HCT116 (cell line): ENCODE measurements around the gene KDM5A. TPM values are rescaled to one million over a fixed set of nuclear protein-coding genes. Genes with fewer than 3 reads are reported as not detected.

Experiments used
- ATAC-seq: fragments of 200-7000 bp; cut with Tn5 transposase; 2 replicates; pipeline ENCODE4 v1.9.1; 2020; ENCODE audit warnings: mild to moderate bottlenecking, moderate library complexity
- BruUV-seq: library from RNA; stranded (reverse); fragments of 400-500 nt; replicated peaks from 2 replicates; lab custom pipeline; 2021; lab: Mats Ljungman, UMichigan
- CTCF ChIA-PET: fragments of 300-600 bp; sonication (Branson Sonifier 250); formaldehyde crosslinking; loops from one replicate; lab custom pipeline; 2021; ENCODE audit warnings: antibody characterized with exemption; lab: Charles Lee
- POLR2A ChIA-PET: fragments of 300-600, 350-600 bp; sonication (Branson Sonifier 250); formaldehyde crosslinking; loops from one replicate; lab custom pipeline; 2021; ENCODE audit warnings: antibody characterized with exemption; lab: Charles Lee
- RAD21 ChIA-PET, 2 experiments: fragments of 300-600 bp; sonication (Branson Sonifier 250); formaldehyde crosslinking; loops; one replicate each; lab custom pipeline; 2023; ENCODE audit warnings: low total read pairs in 2 of 2; ENCODE audit not compliant: uncharacterized antibody in 2 of 2, unreplicated experiment in 2 of 2, low non-redundant PET in 1 of 2; lab: Charles Lee
- DNase-seq: peaks from one replicate; pipeline ENCODE4 v3.0.0-alpha.2; 2010; ENCODE audit warnings: low read depth, low spot score
- H2AFZ ChIP-seq: fragments of 200-600 bp; shearing (Covaris generic), sonication (generic); 2 replicates; pipeline ENCODE4 v1.6.1; 2017; ENCODE audit warnings: low read depth, mixed run types, mixed read lengths, antibody characterized with exemption, low read length; ENCODE audit not compliant: poor library complexity, severe bottlenecking
- H3K27ac ChIP-seq: 2 replicates; pipeline ENCODE4 v1.5.1; 2012; ENCODE audit warnings: low read depth, low read length
- H3K27me3 ChIP-seq: fragments of 200-600 bp; sonication (generic); 2 replicates; pipeline ENCODE4 v1.6.1; 2016; ENCODE audit warnings: mixed run types, low read length, mixed read lengths; ENCODE audit not compliant: insufficient read depth
- H3K36me3 ChIP-seq, 2 experiments: fragments of 200-500 bp in 1 of 2; fragments of 200-600 bp in 1 of 2; sonication (Bioruptor generic) in 1 of 2; sonication (generic) in 1 of 2; 2 replicates each; pipeline versions ENCODE4 v1.5.1 to v1.6.1; 2014 to 2016; ENCODE audit warnings: low read length in 2 of 2, inconsistent platforms in 1 of 2, mixed read lengths in 1 of 2, mixed run types in 1 of 2; ENCODE audit not compliant: insufficient read depth in 2 of 2, control insufficient read depth in 1 of 2
- H3K4me1 ChIP-seq, 2 experiments: fragments of 200-600 bp in 1 of 2; sonication (generic) in 1 of 2; 2 replicates each; pipeline versions ENCODE4 v1.5.1 to v1.6.1; 2012 to 2017; ENCODE audit warnings: low read length in 2 of 2, inconsistent platforms in 1 of 2, mild to moderate bottlenecking in 1 of 2, mixed read lengths in 1 of 2, mixed run types in 1 of 2, moderate library complexity in 1 of 2; ENCODE audit not compliant: insufficient read depth in 2 of 2, control insufficient read depth in 1 of 2
- H3K4me2 ChIP-seq: fragments of 200-600 bp; sonication (generic); 2 replicates; pipeline ENCODE4 v1.6.1; 2017; ENCODE audit warnings: mixed run types, low read length, mixed read lengths
- H3K4me3 ChIP-seq, 2 experiments: fragments of 200-600 bp in 1 of 2; sonication (generic) in 1 of 2; replicated peaks in 1 of 2; 2 replicates each; pipeline ENCODE4 v1.5.1; 2011 to 2016; ENCODE audit warnings: low read length in 2 of 2, control low read depth in 1 of 2, low read depth in 1 of 2, mild to moderate bottlenecking in 1 of 2, mixed read lengths in 1 of 2, mixed run types in 1 of 2
- H3K79me2 ChIP-seq: fragments of 200-600 bp; sonication (generic); 2 replicates; pipeline ENCODE4 v1.6.1; 2017; ENCODE audit warnings: mild to moderate bottlenecking, mixed run types, low read length, moderate library complexity, mixed read lengths; ENCODE audit not compliant: insufficient read depth
- H3K9ac ChIP-seq: fragments of 200-600 bp; sonication (generic); 2 replicates; pipeline ENCODE4 v1.6.1; 2016; ENCODE audit warnings: low read length, mixed read lengths
- H3K9me2 ChIP-seq: fragments of 200-600 bp; sonication (generic), shearing (Covaris generic); 2 replicates; pipeline ENCODE4 v1.6.1; 2017; ENCODE audit warnings: mixed run types, mild to moderate bottlenecking, moderate library complexity; ENCODE audit not compliant: insufficient read depth
- H3K9me3 ChIP-seq, 2 experiments: fragments of 200-500 bp in 1 of 2; fragments of 200-600 bp in 1 of 2; sonication (Bioruptor generic) in 1 of 2; sonication (generic) in 1 of 2; 2 replicates each; pipeline ENCODE4 v1.6.1; 2014 to 2017; ENCODE audit warnings: low read length in 2 of 2, mixed read lengths in 2 of 2, inconsistent platforms in 1 of 2, low read depth in 1 of 2, mild to moderate bottlenecking in 1 of 2, mixed run types in 1 of 2, moderate library complexity in 1 of 2; ENCODE audit not compliant: control insufficient read depth in 1 of 2, insufficient read depth in 1 of 2
- H4K20me1 ChIP-seq: fragments of 200-600 bp; sonication (generic), shearing (Covaris generic); 2 replicates; pipeline ENCODE4 v1.6.1; 2017; ENCODE audit warnings: mixed run types, mild to moderate bottlenecking, moderate library complexity; ENCODE audit not compliant: insufficient read depth
- CEBPB ChIP-seq: IDR thresholded peaks from 2 replicates; pipeline ENCODE4 v1.6.1; 2012; ENCODE audit warnings: low read depth
- CTCF ChIP-seq, 3 experiments: fragments of 200-600 bp in 1 of 3; sonication (generic) in 1 of 3; IDR thresholded peaks in 2 of 3; conservative IDR thresholded peaks in 1 of 3; 2 replicates each; pipeline ENCODE4 v1.5.1; 2012 to 2017; ENCODE audit warnings: low read depth in 2 of 3, low read length in 2 of 3, antibody characterized with exemption in 1 of 3, borderline replicate concordance in 1 of 3, control low read depth in 1 of 3, mild to moderate bottlenecking in 1 of 3, mixed read lengths in 1 of 3, mixed run types in 1 of 3, moderate library complexity in 1 of 3; ENCODE audit not compliant: insufficient read depth in 1 of 3
- ELF1 ChIP-seq: IDR thresholded peaks from 2 replicates; pipeline ENCODE4 v1.6.1; 2012; ENCODE audit warnings: low read depth, borderline replicate concordance
- EZH2phosphoT487 ChIP-seq: fragments of 200-600 bp; IDR thresholded peaks from 2 replicates; pipeline ENCODE4 v1.6.1; 2018; ENCODE audit warnings: antibody characterized with exemption, borderline replicate concordance
- FOSL1 ChIP-seq: IDR thresholded peaks from 2 replicates; pipeline ENCODE4 v1.6.1; 2012; ENCODE audit warnings: low read depth
- SP1 ChIP-seq: IDR thresholded peaks from 2 replicates; pipeline ENCODE4 v1.6.1; 2012; ENCODE audit warnings: low read depth
- SRF ChIP-seq: IDR thresholded peaks from 2 replicates; pipeline ENCODE4 v1.6.1; 2012; ENCODE audit warnings: low read depth
- ZBTB33 ChIP-seq: IDR thresholded peaks from 2 replicates; pipeline ENCODE4 v1.6.1; 2011; ENCODE audit warnings: mild to moderate bottlenecking, low read length, moderate library complexity; ENCODE audit not compliant: insufficient replicate concordance; ENCODE audit errors: extremely low read depth
- intact Hi-C: fragments of 100-400 bp; cut with micrococcal nuclease; formaldehyde crosslinking; loops from 2 replicates; pipeline ENCODE4 v1.10.0; 2022
- total RNA-seq: library from RNA; stranded (reverse); gene quantifications from one replicate; pipeline ENCODE4 v1.2.1, GENCODE V29; 2021; ENCODE audit not compliant: unreplicated experiment

The KDM5A gene
- total RNA-seq, 1 experiment from 2014 or later = 49.0 TPM

- no peak for ATAC-seq
- H3K9ac ChIP-seq = no peak overlapping the region
- H3K79me2 ChIP-seq = no peaks in the 10 kb centered on the region
- intact Hi-C loops = no loop called here
- DNase-seq = no peak
- H2AFZ ChIP-seq = no peak overlapping the region
- no peak overlapping the region for H3K27ac ChIP-seq
- peaks cover 4% of the 10 kb centered on the region; the same call in 1 of the 2 replicates for H3K27me3 ChIP-seq
- no peaks in the 10 kb centered on the region for H3K36me3 ChIP-seq
- H3K4me1 ChIP-seq = no peaks in the 10 kb centered on the region
- H3K4me2 ChIP-seq = no peak overlapping the region
- H3K9me2 ChIP-seq = no peaks in the 10 kb centered on the region
- ChIA-PET CTCF (no interaction called here), RAD21 (no interaction called here), POLR2A (no interaction called here)
- no peaks in the 10 kb centered on the region for H4K20me1 ChIP-seq
- no peak for TF ChIP-seq SP1
- H3K4me3 ChIP-seq = no peak overlapping the region
- no peaks in the 10 kb centered on the region for H3K9me3 ChIP-seq
- BruUV-seq = no TSS peak
Measured at GRCh38 chr12:269191-269590, 119.9 kb downstream of the KDM5A start.

- ChIA-PET CTCF (no interaction called here), POLR2A (no interaction called here), RAD21 (no interaction called here)
- H4K20me1 ChIP-seq = no peaks in the 10 kb centered on the region
- no TSS peak for BruUV-seq
- H3K36me3 ChIP-seq = no peaks in the 10 kb centered on the region
- TF ChIP-seq CTCF (IDR thresholded peaks at IDR 0.05 in 2 of 3, conservative IDR thresholded peaks at IDR 0.05 in 1 of 3; ENCODE audit: borderline replicate concordance in 1 of 3, insufficient read depth in 1 of 3, low read depth in 2 of 3, low read length in 2 of 3) = no peak
- TF ChIP-seq CEBPB = no peak
- no peak for TF ChIP-seq FOSL1
- no peak for TF ChIP-seq EZH2phosphoT487
- no peak for TF ChIP-seq SRF
- TF ChIP-seq ELF1 = no peak
- no peak for TF ChIP-seq ZBTB33
- H3K4me1 ChIP-seq = no peaks in the 10 kb centered on the region
- intact Hi-C loops = no loop called here
- no peak overlapping the region for H3K4me2 ChIP-seq
- H3K9ac ChIP-seq = no peak overlapping the region
- no peaks in the 10 kb centered on the region for H3K9me3 ChIP-seq
- no peak for ATAC-seq
- no peak overlapping the region for H3K4me3 ChIP-seq
- H2AFZ ChIP-seq = no peak overlapping the region
- no peak overlapping the region for H3K27ac ChIP-seq
- DNase-seq = no peak
- H3K27me3 ChIP-seq = peaks cover 4% of the 10 kb centered on the region; the same call in 1 of the 2 replicates
- H3K79me2 ChIP-seq = no peaks in the 10 kb centered on the region
- no peaks in the 10 kb centered on the region for H3K9me2 ChIP-seq
Measured at GRCh38 chr12:268483-268840, 120.7 kb downstream of the KDM5A start.
